Ectodermal cell (in vitro differentiated cells): ENCODE results near the gene FBXL14.
A peak's percentile ranks its signal among the peaks of the same experiment; 100 is the strongest.

Source experiments
- H3K27ac ChIP-seq: 2 replicates; pipeline ENCODE4 v1.7.0; 2013; ENCODE audit warnings: mild to moderate bottlenecking, low read depth, low read length; ENCODE audit not compliant: insufficient read depth, poor library complexity, severe bottlenecking
- H3K27me3 ChIP-seq: 2 replicates; pipeline ENCODE4 v1.7.0; 2013; ENCODE audit warnings: mild to moderate bottlenecking, low read length; ENCODE audit not compliant: insufficient read depth, control insufficient read depth, poor library complexity, severe bottlenecking
- H3K36me3 ChIP-seq: one replicate; pipeline ENCODE4 v1.7.0; 2013; ENCODE audit warnings: low read length; ENCODE audit not compliant: control insufficient read depth, insufficient read depth
- H3K4me1 ChIP-seq: one replicate; pipeline ENCODE4 v1.7.0; 2013; ENCODE audit warnings: low read length; ENCODE audit not compliant: control insufficient read depth, insufficient read depth
- H3K4me3 ChIP-seq: 2 replicates; pipeline ENCODE4 v1.7.0; 2013; ENCODE audit warnings: low read depth, low read length, control low read depth; ENCODE audit not compliant: insufficient read depth
- H3K9me3 ChIP-seq: 2 replicates; pipeline ENCODE4 v1.7.0; 2013; ENCODE audit warnings: mild to moderate bottlenecking, low read length, moderate library complexity; ENCODE audit not compliant: control insufficient read depth
- WGBS, 2 experiments: methylation state at CpG; one replicate each; pipeline ENCODE4 v1.1.7; 2013; ENCODE audit warnings: missing lambda C conversion rate in 2 of 2; 5-methylcytosine and 5-hydroxymethylcytosine counted together

The FBXL14 gene

GRCh38 chr12:1583421-1584078 is 10.8 kb downstream of the FBXL14 start:
- Histone ChIP-seq H3K27ac (no peak overlapping the region), H3K9me3 (no peaks in the 10 kb centered on the region), H3K36me3 (no peaks in the 10 kb centered on the region), H3K4me3 (no peak overlapping the region), H3K27me3 (peaks cover 15% of the 10 kb centered on the region), H3K4me1 (peaks cover 64% of the 10 kb centered on the region)
- 5 to 6% methylated on average over 6 of the region's 6 CpGs for WGBS, 2 experiments

DNA sequence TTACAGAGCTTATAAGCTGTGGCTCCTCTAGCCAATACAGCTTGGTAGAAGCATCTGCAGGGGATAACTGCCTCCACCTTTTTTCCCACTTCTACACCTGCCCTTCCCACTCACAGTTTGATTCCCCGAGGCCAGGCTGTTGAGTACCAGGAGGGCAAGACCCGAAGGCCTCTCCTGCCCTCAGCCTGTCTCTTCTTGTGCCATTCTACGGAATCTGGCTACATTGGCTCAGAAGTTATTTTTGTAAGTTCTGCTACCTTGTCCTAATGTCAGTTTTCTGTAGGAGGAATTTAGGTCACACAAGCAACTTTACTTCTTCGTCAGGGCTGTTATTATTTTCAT is 11.7 kb downstream of the FBXL14 start:
- peaks cover 15% of the 10 kb centered on the region for H3K27me3 ChIP-seq
- 87 to 94% methylated on average over 3 to 4 of the region's 4 CpGs for WGBS, 2 experiments
- peaks cover 61% of the 10 kb centered on the region for H3K4me1 ChIP-seq
- no peaks in the 10 kb centered on the region for H3K36me3 ChIP-seq
- no peaks in the 10 kb centered on the region for H3K9me3 ChIP-seq
- no peak overlapping the region for H3K4me3 ChIP-seq
- H3K27ac ChIP-seq, result no peak overlapping the region

- no peak overlapping the region for H3K27ac ChIP-seq
- WGBS, 2 experiments, result 89 to 91% methylated on average over 11 of the region's 11 CpGs
- H3K4me3 ChIP-seq, result no peak overlapping the region
- peaks cover 61% of the 10 kb centered on the region for H3K4me1 ChIP-seq
- no peaks in the 10 kb centered on the region for H3K36me3 ChIP-seq
- peaks cover 15% of the 10 kb centered on the region for H3K27me3 ChIP-seq
- H3K9me3 ChIP-seq, result no peaks in the 10 kb centered on the region
Observed at GRCh38 chr12:1581973-1582708, 12.2 kb downstream of the FBXL14 start.

- WGBS, 2 experiments, result 37 to 57% methylated on average over 3 of the region's 3 CpGs
- no peak overlapping the region for H3K4me3 ChIP-seq
Observed at GRCh38 chr12:1580526-1580925, 13.9 kb downstream of the FBXL14 start.

DNA sequence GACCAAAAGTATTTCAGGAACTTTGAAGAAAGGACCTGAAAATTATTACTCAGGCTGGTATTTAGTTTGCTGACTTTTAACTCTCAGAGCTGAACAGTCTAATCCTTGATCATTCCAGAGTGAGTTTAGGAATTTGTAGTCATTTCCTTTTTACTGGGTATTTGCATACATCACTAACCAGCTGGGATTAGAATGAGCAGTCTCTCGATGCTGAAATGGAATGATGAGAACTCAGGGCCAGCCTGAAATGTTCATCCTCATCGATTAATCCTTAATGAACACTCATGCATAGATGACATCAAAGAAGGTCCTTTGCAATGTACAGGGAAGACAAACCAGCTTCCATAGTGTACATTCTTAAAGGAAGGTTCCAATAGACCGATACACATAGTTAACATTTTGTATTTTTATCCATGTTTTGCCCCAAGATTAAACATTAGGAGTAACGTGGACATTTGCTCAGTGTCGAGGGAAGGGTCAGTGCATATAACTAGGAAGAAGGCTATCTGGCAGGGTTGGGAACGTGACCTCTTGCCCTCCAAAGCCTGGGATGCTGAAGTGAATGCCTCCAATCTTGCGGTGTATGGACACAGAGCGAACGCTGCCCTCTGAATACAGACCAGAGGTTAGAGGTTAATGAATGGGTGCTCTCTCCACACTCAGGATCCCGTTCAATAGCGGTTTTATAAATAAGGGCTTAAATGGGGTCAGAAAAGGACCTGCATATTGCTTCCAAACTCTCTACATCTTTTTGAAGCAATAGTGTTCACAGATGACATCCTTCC is 14.5 kb downstream of the FBXL14 start:
- Histone ChIP-seq H3K4me3 (peak overlapping the region; percentile 14), H3K4me1 (peaks cover 68% of the 10 kb centered on the region), H3K36me3 (no peaks in the 10 kb centered on the region), H3K27ac (peak overlapping the region; percentile 92), H3K27me3 (no peaks in the 10 kb centered on the region), H3K9me3 (no peaks in the 10 kb centered on the region)
- WGBS, 2 experiments, result 53 to 65% methylated on average over 11 of the region's 11 CpGs

More at GRCh38 chr12:1580526-1580925, 13.9 kb downstream of the FBXL14 start:
- Histone ChIP-seq H3K27ac (peak overlapping the region; percentile 92), H3K36me3 (no peaks in the 10 kb centered on the region), H3K4me1 (peaks cover 65% of the 10 kb centered on the region), H3K9me3 (no peaks in the 10 kb centered on the region), H3K27me3 (peaks cover 3% of the 10 kb centered on the region)

DNA sequence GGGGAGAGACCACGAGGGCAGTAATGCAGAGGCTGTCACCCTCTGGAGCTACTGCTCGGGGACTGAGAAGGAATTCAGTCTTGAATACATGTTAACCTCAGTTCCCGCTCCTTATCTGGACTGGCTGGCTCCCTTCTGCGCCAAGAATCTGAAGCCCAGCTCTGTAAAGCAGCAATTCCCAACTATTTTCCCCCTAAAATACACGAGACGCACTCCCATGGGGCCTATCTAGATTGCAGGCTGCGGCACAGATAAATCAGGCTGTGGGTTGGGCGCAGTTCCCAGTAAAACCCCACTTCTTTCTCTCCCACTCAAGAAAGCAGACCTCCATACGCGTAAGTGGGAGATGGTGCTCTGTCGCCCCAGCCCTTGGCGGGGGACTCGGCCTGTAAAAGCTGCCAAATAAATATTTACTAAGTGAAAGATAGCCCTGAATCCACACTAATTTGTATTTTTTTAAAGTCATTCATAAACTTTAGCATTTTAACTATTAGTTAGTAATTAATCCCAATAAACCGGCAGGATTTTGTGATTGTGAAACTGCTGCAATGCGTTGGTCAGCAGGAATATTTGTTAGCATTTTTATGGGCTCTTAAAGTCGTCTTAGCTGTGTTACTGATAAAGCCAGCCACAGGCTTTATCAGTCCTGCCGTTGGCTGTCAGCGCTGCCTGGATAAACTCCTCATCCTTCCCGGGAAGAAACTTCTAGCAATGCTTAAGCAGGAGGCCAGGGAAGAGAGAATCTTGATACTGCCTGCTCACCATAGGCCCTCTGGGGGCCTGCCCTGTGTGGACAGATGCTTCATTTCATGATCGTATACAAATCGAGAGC is 17.8 kb downstream of the FBXL14 start:
- Histone ChIP-seq H3K27me3 (no peaks in the 10 kb centered on the region), H3K9me3 (no peaks in the 10 kb centered on the region)

GRCh38 chr12:1575408-1576401 is 18.7 kb downstream of the FBXL14 start:
- Histone ChIP-seq H3K4me1 (peaks cover 46% of the 10 kb centered on the region), H3K4me3 (no peak overlapping the region), H3K27ac (no peak overlapping the region), H3K27me3 (no peaks in the 10 kb centered on the region), H3K36me3 (no peaks in the 10 kb centered on the region), H3K9me3 (no peaks in the 10 kb centered on the region)
- WGBS, 2 experiments, result 88% methylated on average over 23 of the region's 23 CpGs

More for the DNA sequence above, 17.8 kb downstream of the FBXL14 start:
- no peaks in the 10 kb centered on the region for H3K36me3 ChIP-seq
- H3K27ac ChIP-seq, result no peak overlapping the region
- 86 to 87% methylated on average over 18 to 21 of the region's 21 CpGs for WGBS, 2 experiments
- H3K4me3 ChIP-seq, result no peak overlapping the region
- H3K4me1 ChIP-seq, result peaks cover 55% of the 10 kb centered on the region

- Histone ChIP-seq H3K36me3 (no peaks in the 10 kb centered on the region), H3K4me3 (no peak overlapping the region), H3K27ac (no peak overlapping the region), H3K9me3 (no peaks in the 10 kb centered on the region), H3K27me3 (no peaks in the 10 kb centered on the region), H3K4me1 (peaks cover 38% of the 10 kb centered on the region)
- 70% methylated on average over 1 of the region's 1 CpG; no CpG with 5 or more reads in 1 of the 2 experiments for WGBS, 2 experiments
Observed at GRCh38 chr12:1574865-1575259, 19.5 kb downstream of the FBXL14 start.
